OCI-LY7 (cell line): Measurements from ENCODE around the gene KDM2B.

Experiments
- EZH2phosphoT487 ChIP-seq: fragments of 200-600 bp; sonication (generic); IDR thresholded peaks from 2 replicates; pipeline ENCODE4 v1.6.1; 2018; ENCODE audit warnings: low read depth, borderline replicate concordance, mild to moderate bottlenecking, mixed run types, antibody characterized with exemption, low read length, moderate library complexity, mixed read lengths
- TF ChIP-seq, protein P1 (sequence below): fragments of 200-600 bp; sonication (generic); conservative IDR thresholded peaks from 2 replicates; pipeline ENCODE4 v1.5.1; 2014; ENCODE audit warnings: mild to moderate bottlenecking, antibody characterized with exemption, low read length, moderate library complexity, mixed read lengths

DNA sequence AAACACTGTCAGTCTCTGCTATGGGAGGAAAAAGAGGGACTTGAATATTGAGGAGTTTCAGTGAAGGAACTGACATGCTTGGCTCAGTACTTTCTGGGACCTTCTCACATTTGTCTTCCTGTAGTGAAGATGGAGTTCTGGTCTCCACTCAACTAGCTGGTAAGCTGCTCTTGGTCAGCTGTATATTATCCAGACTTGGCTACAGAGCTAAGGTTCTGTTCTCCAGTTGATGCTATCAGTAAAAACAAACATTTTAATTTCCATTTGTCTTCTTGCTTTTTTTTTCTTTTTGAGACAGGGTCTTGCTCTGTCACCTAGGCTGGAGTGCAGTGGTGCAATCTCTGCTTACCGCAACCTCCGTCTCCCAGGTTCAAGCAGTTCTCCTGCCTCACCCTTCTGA, 175.6 kb downstream of the KDM2B start:
- TF ChIP-seq, protein P1, sequence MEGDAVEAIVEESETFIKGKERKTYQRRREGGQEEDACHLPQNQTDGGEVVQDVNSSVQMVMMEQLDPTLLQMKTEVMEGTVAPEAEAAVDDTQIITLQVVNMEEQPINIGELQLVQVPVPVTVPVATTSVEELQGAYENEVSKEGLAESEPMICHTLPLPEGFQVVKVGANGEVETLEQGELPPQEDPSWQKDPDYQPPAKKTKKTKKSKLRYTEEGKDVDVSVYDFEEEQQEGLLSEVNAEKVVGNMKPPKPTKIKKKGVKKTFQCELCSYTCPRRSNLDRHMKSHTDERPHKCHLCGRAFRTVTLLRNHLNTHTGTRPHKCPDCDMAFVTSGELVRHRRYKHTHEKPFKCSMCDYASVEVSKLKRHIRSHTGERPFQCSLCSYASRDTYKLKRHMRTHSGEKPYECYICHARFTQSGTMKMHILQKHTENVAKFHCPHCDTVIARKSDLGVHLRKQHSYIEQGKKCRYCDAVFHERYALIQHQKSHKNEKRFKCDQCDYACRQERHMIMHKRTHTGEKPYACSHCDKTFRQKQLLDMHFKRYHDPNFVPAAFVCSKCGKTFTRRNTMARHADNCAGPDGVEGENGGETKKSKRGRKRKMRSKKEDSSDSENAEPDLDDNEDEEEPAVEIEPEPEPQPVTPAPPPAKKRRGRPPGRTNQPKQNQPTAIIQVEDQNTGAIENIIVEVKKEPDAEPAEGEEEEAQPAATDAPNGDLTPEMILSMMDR, result no peak
- TF ChIP-seq EZH2phosphoT487, result no peak
